Tibial nerve (tissue), 4 donors: ENCODE measurements around the gene KRTAP12-4. TPM values are rescaled to one million over a fixed set of nuclear protein-coding genes. Genes with fewer than 3 reads are reported as not detected.
A peak's percentile ranks its signal among the peaks of the same experiment; 100 is the strongest.

Experiments
- DNase-seq, 2 donors: peaks; one replicate each; pipeline ENCODE4 v3.0.0-alpha.2; 2019; ENCODE audit warnings: low spot score in 2 of 2
- H3K27ac ChIP-seq, 4 donors: fragments of 200-600 bp; sonication (generic) in 3 of 4; one replicate each; pipeline ENCODE4 v1.5.1; 2017 to 2019; ENCODE audit warnings: mild to moderate bottlenecking in 1 of 4
- H3K27me3 ChIP-seq, 2 donors: fragments of 200-600 bp; sonication (generic) in 1 of 2; one replicate each; pipeline versions ENCODE4 v1.5.1 to v1.6.0; 2017 to 2019
- H3K36me3 ChIP-seq, 3 donors: fragments of 200-600 bp; sonication (generic); one replicate each; pipeline ENCODE4 v1.5.1; 2018 to 2019
- H3K4me1 ChIP-seq, 4 donors: fragments of 200-600 bp; sonication (generic) in 3 of 4; one replicate each; pipeline ENCODE4 v1.5.1; 2017 to 2019
- H3K4me3 ChIP-seq, 4 donors: fragments of 200-600 bp; sonication (generic) in 3 of 4; one replicate each; pipeline ENCODE4 v1.5.1; 2017 to 2019; ENCODE audit warnings: mild to moderate bottlenecking in 1 of 4, moderate library complexity in 1 of 4
- H3K9me3 ChIP-seq, 4 donors: fragments of 200-600 bp; sonication (generic) in 3 of 4; one replicate each; pipeline ENCODE4 v1.5.1; 2017 to 2019
- EP300 ChIP-seq, 2 donors: sonication (generic); formaldehyde crosslinking; IDR thresholded peaks; one replicate each; pipeline ENCODE4 v1.6.1; 2017; ENCODE audit warnings: antibody characterized with exemption in 2 of 2, mild to moderate bottlenecking in 1 of 2
- POLR2A ChIP-seq, 2 donors: fragments of 450-650 bp; IDR thresholded peaks; one replicate each; pipeline ENCODE4 v1.6.1; 2017; ENCODE audit warnings: antibody characterized with exemption in 2 of 2, mild to moderate bottlenecking in 2 of 2, moderate library complexity in 2 of 2
- WGBS, 2 donors: methylation state at CpG; one replicate each; pipeline ENCODE4 v1.1.5; 2018; 5-methylcytosine and 5-hydroxymethylcytosine counted together
- total RNA-seq, 4 donors: library from RNA; depleted of rRNA; stranded (reverse); fragments of >200 nt; gene quantifications; one replicate each; pipeline ENCODE4 v1.1.0, GENCODE V29; 2016
- TF ChIP-seq, protein P1 (sequence below), 5 experiments: fragments of 200-600 bp in 3 of 5; fragments of 450-650 bp in 2 of 5; sonication (generic) in 3 of 5; IDR thresholded peaks; one replicate each; pipeline ENCODE4 v1.5.1; 2016 to 2019; ENCODE audit warnings: antibody characterized with exemption in 5 of 5, mild to moderate bottlenecking in 3 of 5, moderate library complexity in 2 of 5

KRTAP12-4 gene
- total RNA-seq, 4 donors from 2014 or later, result not detected

DNA sequence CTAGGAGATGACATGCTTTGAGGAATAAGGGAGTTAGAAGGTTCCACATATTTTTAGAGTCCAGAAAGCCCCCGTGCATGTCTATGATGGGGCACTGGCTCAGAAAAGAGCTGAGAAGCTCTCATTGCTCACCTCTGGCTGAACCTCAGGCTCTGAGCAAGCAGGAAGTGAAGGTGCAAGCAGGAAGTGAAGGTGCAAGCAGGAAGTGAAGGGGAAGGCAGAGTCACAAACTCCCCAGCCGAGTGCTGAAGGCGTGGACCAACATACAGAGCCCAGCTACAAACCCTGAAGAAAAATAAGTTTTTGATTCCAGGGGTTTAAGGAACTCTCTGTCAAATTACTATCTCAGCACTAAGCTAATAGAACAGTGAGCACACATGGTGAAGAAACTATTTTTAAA is 35.5 kb downstream of the KRTAP12-4 start:
- Histone ChIP-seq H3K4me1 (no peaks in the 10 kb centered on the region), H3K9me3 (peaks cover 0 to 32% (median 5%) of the 10 kb centered on the region in 4 donors), H3K36me3 (no peaks in the 10 kb centered on the region), H3K4me3 (no peak overlapping the region), H3K27me3 (no peaks in the 10 kb centered on the region), H3K27ac (peak overlapping the region in 1 of 4 donors; percentile 12)
- 59 to 70% methylated on average over 3 of the region's 3 CpGs for WGBS, 2 donors
- DNase-seq, result no peak
- TF ChIP-seq POLR2A (IDR thresholded peaks at IDR 0.05) (no peak), EP300 (IDR thresholded peaks at IDR 0.05) (no peak)
- TF ChIP-seq, protein P1, sequence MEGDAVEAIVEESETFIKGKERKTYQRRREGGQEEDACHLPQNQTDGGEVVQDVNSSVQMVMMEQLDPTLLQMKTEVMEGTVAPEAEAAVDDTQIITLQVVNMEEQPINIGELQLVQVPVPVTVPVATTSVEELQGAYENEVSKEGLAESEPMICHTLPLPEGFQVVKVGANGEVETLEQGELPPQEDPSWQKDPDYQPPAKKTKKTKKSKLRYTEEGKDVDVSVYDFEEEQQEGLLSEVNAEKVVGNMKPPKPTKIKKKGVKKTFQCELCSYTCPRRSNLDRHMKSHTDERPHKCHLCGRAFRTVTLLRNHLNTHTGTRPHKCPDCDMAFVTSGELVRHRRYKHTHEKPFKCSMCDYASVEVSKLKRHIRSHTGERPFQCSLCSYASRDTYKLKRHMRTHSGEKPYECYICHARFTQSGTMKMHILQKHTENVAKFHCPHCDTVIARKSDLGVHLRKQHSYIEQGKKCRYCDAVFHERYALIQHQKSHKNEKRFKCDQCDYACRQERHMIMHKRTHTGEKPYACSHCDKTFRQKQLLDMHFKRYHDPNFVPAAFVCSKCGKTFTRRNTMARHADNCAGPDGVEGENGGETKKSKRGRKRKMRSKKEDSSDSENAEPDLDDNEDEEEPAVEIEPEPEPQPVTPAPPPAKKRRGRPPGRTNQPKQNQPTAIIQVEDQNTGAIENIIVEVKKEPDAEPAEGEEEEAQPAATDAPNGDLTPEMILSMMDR (IDR thresholded peaks at IDR 0.05), result no peak

DNA sequence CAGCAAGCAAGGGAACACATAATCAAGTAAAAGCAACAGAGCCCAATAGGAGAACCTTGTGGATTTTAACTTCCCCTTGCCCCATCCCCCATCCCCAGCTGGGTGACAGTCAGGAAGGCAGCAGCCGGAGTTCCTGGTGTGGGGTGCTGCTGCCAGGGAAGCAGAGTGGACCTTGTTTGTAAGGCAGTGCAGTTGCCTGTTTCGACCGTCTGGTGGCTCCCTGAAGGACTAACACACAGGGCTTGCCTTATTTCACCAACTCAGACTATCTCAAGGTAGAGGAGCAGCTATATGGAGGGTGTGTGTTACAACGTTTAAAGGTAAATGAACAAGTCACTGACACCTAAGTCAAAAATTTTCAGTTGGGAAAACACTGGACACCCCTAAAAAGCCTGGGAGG is 36.0 kb downstream of the KRTAP12-4 start:
- 10 to 23% methylated on average over 4 of the region's 4 CpGs for WGBS, 2 donors
- H3K27ac ChIP-seq, result peak overlapping the region in 1 of 4 donors; percentile 12
- DNase-seq, result peak in 1 of 2 donors; percentile 25
- no peak overlapping the region for H3K4me3 ChIP-seq
- H3K9me3 ChIP-seq, result peaks cover 0 to 28% (median 3%) of the 10 kb centered on the region in 4 donors
- TF ChIP-seq, protein P1 (IDR thresholded peaks at IDR 0.05), result no peak
- TF ChIP-seq POLR2A (IDR thresholded peaks at IDR 0.05) (no peak), EP300 (IDR thresholded peaks at IDR 0.05) (no peak)
- H3K27me3 ChIP-seq, result no peaks in the 10 kb centered on the region
- H3K4me1 ChIP-seq, result no peaks in the 10 kb centered on the region
- H3K36me3 ChIP-seq, result no peaks in the 10 kb centered on the region

DNA sequence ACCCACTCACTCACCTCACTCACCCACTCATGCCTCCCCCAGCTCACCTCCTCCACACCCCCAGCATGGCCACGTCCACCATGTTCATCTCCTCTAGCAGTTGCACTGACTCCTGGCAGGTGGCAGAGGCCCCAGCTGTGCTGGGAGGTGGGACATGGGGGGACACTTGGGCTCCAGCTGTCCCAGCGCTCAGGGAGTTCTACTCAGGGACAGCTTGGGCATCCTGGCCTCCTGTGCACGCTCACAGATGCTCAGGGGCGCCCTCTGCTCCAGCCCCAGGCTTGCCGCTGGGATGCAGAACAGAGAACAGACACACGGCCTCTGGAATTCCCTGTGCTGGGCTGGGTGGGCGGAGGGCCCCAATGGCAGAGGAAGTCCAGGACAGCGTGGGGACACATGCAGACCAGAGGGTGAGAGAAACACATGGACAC is 37.4 kb downstream of the KRTAP12-4 start:
- Histone ChIP-seq H3K9me3 (peaks cover 0 to 21% (median 2%) of the 10 kb centered on the region in 4 donors), H3K27me3 (no peaks in the 10 kb centered on the region), H3K36me3 (no peaks in the 10 kb centered on the region), H3K27ac (no peak overlapping the region), H3K4me3 (no peak overlapping the region), H3K4me1 (no peaks in the 10 kb centered on the region)
- 30 to 41% methylated on average over 7 to 8 of the region's 8 CpGs for WGBS, 2 donors
- TF ChIP-seq, protein P1 (IDR thresholded peaks at IDR 0.05), result no peak
- TF ChIP-seq POLR2A (IDR thresholded peaks at IDR 0.05), result no peak
- no peak for TF ChIP-seq EP300 (IDR thresholded peaks at IDR 0.05)
- no peak for DNase-seq

DNA sequence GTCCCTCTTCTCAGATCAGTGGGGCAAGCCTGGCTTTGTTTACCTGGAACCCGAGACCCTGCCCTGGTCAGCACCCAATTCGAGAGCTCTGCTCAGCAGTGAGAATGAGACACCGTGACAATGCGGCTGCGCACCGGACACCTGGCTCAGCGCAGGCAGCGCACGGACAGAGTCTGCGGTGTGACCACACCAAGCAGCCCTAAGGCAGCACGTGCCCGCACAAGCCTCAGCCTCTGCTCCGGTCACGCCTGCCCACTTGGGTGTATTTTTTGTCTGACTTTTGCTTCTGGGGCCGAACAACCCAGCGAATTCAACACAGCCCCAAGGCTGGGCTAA is 37.9 kb downstream of the KRTAP12-4 start:
- no peaks in the 10 kb centered on the region for H3K27me3 ChIP-seq
- H3K4me1 ChIP-seq, result no peaks in the 10 kb centered on the region
- no peak overlapping the region for H3K4me3 ChIP-seq
- WGBS, 2 donors, result 80 to 82% methylated on average over 16 of the region's 16 CpGs
- no peak for DNase-seq
- no peaks in the 10 kb centered on the region for H3K36me3 ChIP-seq
- TF ChIP-seq EP300 (IDR thresholded peaks at IDR 0.05) (no peak), POLR2A (IDR thresholded peaks at IDR 0.05) (no peak)
- TF ChIP-seq, protein P1 (IDR thresholded peaks at IDR 0.05), result no peak
- H3K9me3 ChIP-seq, result peaks cover 0 to 21% (median 2%) of the 10 kb centered on the region in 4 donors
- no peak overlapping the region for H3K27ac ChIP-seq

DNA sequence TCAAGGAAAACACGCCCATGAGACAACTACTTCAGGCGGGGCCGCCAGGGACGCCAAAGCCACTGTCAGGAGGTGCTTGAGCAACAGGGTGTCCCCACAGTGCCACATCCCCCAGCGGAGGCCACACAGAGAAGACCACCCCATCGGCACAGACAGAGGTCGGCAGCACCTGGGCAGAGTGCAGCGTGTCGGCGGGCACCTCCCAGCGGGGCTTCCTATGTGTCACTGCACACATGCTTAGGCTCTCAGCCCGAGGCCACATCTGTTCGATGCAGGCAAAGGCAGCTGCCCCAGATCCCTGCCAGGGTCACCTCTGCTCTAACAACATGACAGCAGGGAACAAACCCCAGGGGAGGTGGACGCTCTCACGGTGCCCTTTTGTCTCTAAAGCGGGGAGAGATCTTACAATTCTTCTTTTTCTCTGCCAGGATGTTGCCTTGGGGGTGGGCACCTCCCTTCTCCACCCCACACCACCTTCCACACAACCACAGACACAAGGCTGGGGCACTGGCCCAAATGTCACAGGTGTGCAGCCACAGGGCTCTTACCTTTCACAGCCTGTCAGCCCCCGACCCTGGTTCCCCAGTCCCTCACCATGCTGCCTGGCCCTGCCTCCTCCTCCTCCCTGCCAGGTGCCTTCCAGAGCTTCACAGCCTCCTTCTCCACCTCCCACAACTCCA is 38.4 kb downstream of the KRTAP12-4 start:
- Histone ChIP-seq H3K9me3 (peaks cover 0 to 26% (median 2%) of the 10 kb centered on the region in 4 donors), H3K27ac (no peak overlapping the region), H3K4me3 (no peak overlapping the region), H3K36me3 (no peaks in the 10 kb centered on the region), H3K4me1 (no peaks in the 10 kb centered on the region), H3K27me3 (no peaks in the 10 kb centered on the region)
- WGBS, 2 donors, result 67 to 72% methylated on average over 9 to 17 of the region's 17 CpGs
- TF ChIP-seq, protein P1 (IDR thresholded peaks at IDR 0.05), result no peak
- TF ChIP-seq POLR2A (IDR thresholded peaks at IDR 0.05) (no peak), EP300 (IDR thresholded peaks at IDR 0.05) (no peak)
- no peak for DNase-seq
